HG02678 (cell line): ENCODE results near the gene NISCH.

Experiments used
- ATAC-seq: cut with Tn5 transposase; IDR thresholded peaks from one replicate; pipeline ENCODE4 v1.9.1; 2021; ENCODE audit warnings: mild to moderate bottlenecking, moderate library complexity; ENCODE audit not compliant: unreplicated experiment

NISCH gene

GRCh38 chr3:52535411-52536111, 80.2 kb downstream of the NISCH start:
- no peak for ATAC-seq

- ATAC-seq: no peak
These were observed 80.6 kb downstream of the NISCH start for GRCh38 chr3:52536112-52536368.

- ATAC-seq: peak; percentile 86
These were observed 81.2 kb downstream of the NISCH start, which contains the start of gene UQCC5 for GRCh38 chr3:52536369-52537164. Gene UQCC5, plus strand, starts transcription at chr3:52536605. Its CDS starts 151 bp downstream, at chr3:52536756.

- no peak for ATAC-seq
These were observed 81.8 kb downstream of the NISCH start for GRCh38 chr3:52537165-52537620.

- no peak for ATAC-seq
These were observed 82.5 kb downstream of the NISCH start for GRCh38 chr3:52537726-52538421.

GRCh38 chr3:52539010-52539653, 83.7 kb downstream of the NISCH start:
- ATAC-seq: no peak

GRCh38 chr3:52541050-52541449, 85.6 kb downstream of the NISCH start:
- no peak for ATAC-seq
